PC-9 (cell line): ENCODE data around the gene NCAM2. TPM values are rescaled to one million over a fixed set of nuclear protein-coding genes. Genes with fewer than 3 reads are reported as not detected.
"Not testable (repeated sequence)": the region's sequence is repeated elsewhere in the genome, so short reads cannot be mapped to it uniquely, and the experiment has no call there.

Experiments
- BruUV-seq: library from RNA; stranded (reverse); fragments of 400-500 nt; replicated peaks from 2 replicates; lab custom pipeline; 2021; lab: Mats Ljungman, UMichigan
- CTCF ChIA-PET: fragments of 300-600 bp; sonication (Branson Sonifier 250); formaldehyde crosslinking; loops from one replicate; lab custom pipeline; 2022; ENCODE audit warnings: antibody characterized with exemption; lab: Charles Lee
- POLR2A ChIA-PET: fragments of 300-600 bp; sonication (Branson Sonifier 250); formaldehyde crosslinking; loops from one replicate; lab custom pipeline; 2022; ENCODE audit warnings: antibody characterized with exemption; ENCODE audit not compliant: unreplicated experiment; lab: Charles Lee
- DNase-seq, 2 experiments: peaks; one replicate each; pipeline versions ENCODE4 v3.0.0 to v3.0.0-alpha.2; 2015 to 2022; ENCODE audit warnings: mixed read lengths in 1 of 2
- H2AFZ ChIP-seq: fragments of 200-600 bp; sonication (generic); 2 replicates; pipeline ENCODE4 v1.8.1; 2017; ENCODE audit warnings: antibody characterized with exemption
- H3F3A ChIP-seq: fragments of 200-600 bp; sonication (generic); 2 replicates; pipeline ENCODE4 v1.8.1; 2017; ENCODE audit warnings: antibody characterized with exemption, mild to moderate bottlenecking, low read depth; ENCODE audit not compliant: insufficient read depth
- H3K27ac ChIP-seq: fragments of 200-600 bp; sonication (generic); 2 replicates; pipeline ENCODE4 v1.6.1; 2016; ENCODE audit warnings: mixed run types
- H3K27me3 ChIP-seq: fragments of 200-600 bp; sonication (generic); 2 replicates; pipeline ENCODE4 v1.6.1; 2016; ENCODE audit warnings: low read depth, mixed run types; ENCODE audit not compliant: insufficient read depth
- H3K36me3 ChIP-seq: fragments of 200-600 bp; sonication (generic); 2 replicates; pipeline ENCODE4 v1.6.1; 2016; ENCODE audit warnings: low read depth, mixed run types
- H3K4me1 ChIP-seq: fragments of 200-600 bp; sonication (generic); replicated peaks from 2 replicates; pipeline ENCODE4 v1.6.1; 2016; ENCODE audit warnings: mixed run types; ENCODE audit not compliant: insufficient read depth
- H3K4me2 ChIP-seq: fragments of 200-600 bp; sonication (generic); 2 replicates; pipeline ENCODE4 v1.6.1; 2017; ENCODE audit warnings: mixed run types
- H3K4me3 ChIP-seq: fragments of 200-600 bp; sonication (generic); 2 replicates; pipeline ENCODE4 v1.6.1; 2016; ENCODE audit warnings: mixed run types
- H3K79me2 ChIP-seq: fragments of 200-600 bp; sonication (generic); 2 replicates; pipeline ENCODE4 v1.6.1; 2017; ENCODE audit warnings: low read depth, mixed run types
- H3K9me2 ChIP-seq: fragments of 200-600 bp; sonication (generic); 2 replicates; pipeline ENCODE4 v1.8.1; 2017; ENCODE audit warnings: mild to moderate bottlenecking; ENCODE audit not compliant: insufficient read depth
- H3K9me3 ChIP-seq: fragments of 200-600 bp; sonication (generic); 2 replicates; pipeline ENCODE4 v1.8.1; 2016; ENCODE audit warnings: low read depth; ENCODE audit not compliant: insufficient read depth
- H4K20me1 ChIP-seq: fragments of 200-600 bp; sonication (generic); 2 replicates; pipeline ENCODE4 v1.8.1; 2017; ENCODE audit not compliant: insufficient read depth
- EZH2 ChIP-seq: fragments of 200-600 bp; sonication (generic); IDR thresholded peaks from 2 replicates; pipeline ENCODE4 v1.8.0; 2017; ENCODE audit warnings: antibody characterized with exemption, low read depth
- intact Hi-C: fragments of 100-400 bp; cut with micrococcal nuclease; formaldehyde crosslinking; loops from one replicate; pipeline ENCODE4 v1.10.0; 2022; ENCODE audit not compliant: unreplicated experiment
- total RNA-seq: library from RNA; stranded (reverse); gene quantifications from 2 replicates; pipeline ENCODE4 v1.2.3, GENCODE V29; 2021
- TF ChIP-seq, protein P1 (sequence below): fragments of 200-600 bp; sonication (generic); conservative IDR thresholded peaks from 2 replicates; pipeline ENCODE4 v1.6.1; 2017; ENCODE audit warnings: mixed run types, antibody characterized with exemption, mild to moderate bottlenecking, moderate library complexity

Gene NCAM2
- total RNA-seq, 1 experiment from 2014 or later, result not detected

DNA sequence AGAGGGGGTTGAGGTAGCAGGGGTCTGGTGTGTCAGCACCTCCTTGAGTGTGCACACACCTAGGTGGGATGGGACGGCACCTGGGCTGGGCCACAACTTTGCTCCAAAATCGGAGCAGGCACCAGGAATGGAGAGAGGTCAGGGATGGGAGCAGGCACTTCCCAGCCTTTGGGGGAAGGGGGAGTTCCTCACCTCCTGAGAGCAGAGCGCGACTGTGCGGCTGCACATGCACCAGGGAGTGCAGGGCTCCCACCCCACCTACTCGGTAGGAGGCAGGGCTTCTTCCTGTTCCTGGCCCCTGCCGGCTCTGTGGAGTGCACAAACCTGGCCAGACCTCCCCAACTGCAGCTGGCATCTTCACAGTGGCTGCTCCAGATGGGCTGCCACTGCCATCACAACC is 399.3 kb downstream of the NCAM2 start:
- ChIA-PET CTCF (no interaction called here), POLR2A (no interaction called here)
- Histone ChIP-seq H2AFZ (no peak overlapping the region), H3K9me3 (no peaks in the 10 kb centered on the region), H3K4me1 (no peaks in the 10 kb centered on the region), H3K79me2 (no peaks in the 10 kb centered on the region), H3K27ac (no peak overlapping the region), H3K4me3 (no peak overlapping the region), H3K9me2 (no peaks in the 10 kb centered on the region), H3K27me3 (no peaks in the 10 kb centered on the region), H3K4me2 (no peak overlapping the region), H4K20me1 (no peaks in the 10 kb centered on the region), H3F3A (no peaks in the 10 kb centered on the region), H3K36me3 (no peaks in the 10 kb centered on the region)
- TF ChIP-seq EZH2, result no peak
- BruUV-seq, result no TSS peak
- intact Hi-C loops, result no loop called here
- no peak for DNase-seq

DNA sequence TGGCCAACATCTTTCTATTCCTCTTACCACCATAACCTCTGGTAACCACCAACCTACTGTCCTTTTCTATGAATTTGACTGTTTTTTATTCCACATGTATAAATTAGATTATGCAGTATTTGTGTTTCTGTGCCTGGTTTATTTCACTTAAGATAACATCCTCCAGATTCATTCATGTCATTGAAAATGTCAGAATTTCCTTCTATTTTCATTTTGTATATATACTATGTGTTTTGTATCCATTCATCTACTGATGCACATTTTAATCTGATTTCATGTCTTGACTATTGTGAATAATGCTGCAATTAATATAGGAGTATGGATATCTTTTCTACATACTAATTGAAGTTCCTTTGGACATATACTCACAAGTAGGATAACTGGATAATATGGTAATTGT is 403.2 kb downstream of the NCAM2 start:
- ChIA-PET CTCF (no interaction called here), POLR2A (no interaction called here)
- Histone ChIP-seq H3K79me2 (no peaks in the 10 kb centered on the region), H3K27ac (no peak overlapping the region), H2AFZ (no peak overlapping the region), H3K4me2 (no peak overlapping the region), H3K9me3 (no peaks in the 10 kb centered on the region), H4K20me1 (no peaks in the 10 kb centered on the region), H3K4me1 (no peaks in the 10 kb centered on the region), H3K27me3 (no peaks in the 10 kb centered on the region), H3K36me3 (no peaks in the 10 kb centered on the region), H3F3A (no peaks in the 10 kb centered on the region), H3K9me2 (no peaks in the 10 kb centered on the region), H3K4me3 (no peak overlapping the region)
- DNase-seq, result no peak
- TF ChIP-seq, protein P1, sequence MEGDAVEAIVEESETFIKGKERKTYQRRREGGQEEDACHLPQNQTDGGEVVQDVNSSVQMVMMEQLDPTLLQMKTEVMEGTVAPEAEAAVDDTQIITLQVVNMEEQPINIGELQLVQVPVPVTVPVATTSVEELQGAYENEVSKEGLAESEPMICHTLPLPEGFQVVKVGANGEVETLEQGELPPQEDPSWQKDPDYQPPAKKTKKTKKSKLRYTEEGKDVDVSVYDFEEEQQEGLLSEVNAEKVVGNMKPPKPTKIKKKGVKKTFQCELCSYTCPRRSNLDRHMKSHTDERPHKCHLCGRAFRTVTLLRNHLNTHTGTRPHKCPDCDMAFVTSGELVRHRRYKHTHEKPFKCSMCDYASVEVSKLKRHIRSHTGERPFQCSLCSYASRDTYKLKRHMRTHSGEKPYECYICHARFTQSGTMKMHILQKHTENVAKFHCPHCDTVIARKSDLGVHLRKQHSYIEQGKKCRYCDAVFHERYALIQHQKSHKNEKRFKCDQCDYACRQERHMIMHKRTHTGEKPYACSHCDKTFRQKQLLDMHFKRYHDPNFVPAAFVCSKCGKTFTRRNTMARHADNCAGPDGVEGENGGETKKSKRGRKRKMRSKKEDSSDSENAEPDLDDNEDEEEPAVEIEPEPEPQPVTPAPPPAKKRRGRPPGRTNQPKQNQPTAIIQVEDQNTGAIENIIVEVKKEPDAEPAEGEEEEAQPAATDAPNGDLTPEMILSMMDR, result no peak
- no peak for TF ChIP-seq EZH2
- intact Hi-C loops, result no loop called here
- BruUV-seq, result no TSS peak

DNA sequence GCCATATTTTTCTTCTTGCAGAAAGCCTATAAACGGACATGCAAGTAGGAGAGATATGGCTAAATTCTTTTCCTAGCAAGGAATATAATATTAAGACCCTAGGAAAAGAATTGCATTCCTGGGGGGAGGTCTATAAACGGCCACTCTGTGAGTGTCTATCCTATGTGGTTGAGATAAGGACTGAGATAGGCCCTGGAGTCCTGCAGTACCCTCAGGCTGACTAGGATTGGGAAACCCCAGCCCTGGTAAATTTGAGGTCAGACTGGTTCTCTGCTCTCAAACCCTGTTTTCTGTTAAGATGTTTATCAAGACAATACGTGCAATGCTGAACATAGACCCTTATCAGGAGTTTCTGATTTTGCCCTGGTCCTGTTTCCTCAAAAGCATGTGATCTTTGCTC is 404.0 kb downstream of the NCAM2 start:
- H4K20me1 ChIP-seq, result not testable (repeated sequence)

DNA sequence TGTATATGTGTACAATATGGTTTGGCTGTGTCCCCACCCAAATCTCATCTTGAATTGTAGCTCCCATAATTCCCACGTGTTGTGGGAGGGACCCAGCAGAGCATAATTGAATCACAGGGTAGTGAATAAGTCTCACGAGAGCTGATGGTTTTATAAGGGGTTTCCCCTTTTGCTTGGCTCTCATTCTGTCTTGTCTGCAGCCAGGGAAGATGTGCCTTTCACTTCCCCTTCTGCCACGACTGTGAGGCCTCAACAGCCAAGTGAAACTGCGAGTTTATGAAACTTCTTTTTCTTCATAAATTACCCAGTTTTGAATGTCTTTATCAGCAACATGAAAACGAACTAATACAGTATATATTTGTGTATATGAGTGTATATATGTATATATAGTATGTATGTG is 406.1 kb downstream of the NCAM2 start:
- DNase-seq, H3K9me2 ChIP-seq, H3K36me3 ChIP-seq, BruUV-seq, H3K4me1 ChIP-seq, H3K27me3 ChIP-seq, H3F3A ChIP-seq, H3K4me3 ChIP-seq, H3K4me2 ChIP-seq, H3K27ac ChIP-seq, POLR2A ChIA-PET, H2AFZ ChIP-seq, intact Hi-C loops, H3K79me2 ChIP-seq, H4K20me1 ChIP-seq, CTCF ChIA-PET, H3K9me3 ChIP-seq: not testable (repeated sequence)

More for the DNA sequence above, 404.0 kb downstream of the NCAM2 start:
- H3K9me2 ChIP-seq, H3F3A ChIP-seq, H3K27me3 ChIP-seq, DNase-seq, H3K36me3 ChIP-seq, H3K4me2 ChIP-seq, POLR2A ChIA-PET, H2AFZ ChIP-seq, H3K9me3 ChIP-seq, H3K79me2 ChIP-seq, H3K4me1 ChIP-seq, BruUV-seq, H3K27ac ChIP-seq, intact Hi-C loops, CTCF ChIA-PET, H3K4me3 ChIP-seq: not testable (repeated sequence)
